ENCODE measurements around the gene M1AP.

The M1AP gene

DNA sequence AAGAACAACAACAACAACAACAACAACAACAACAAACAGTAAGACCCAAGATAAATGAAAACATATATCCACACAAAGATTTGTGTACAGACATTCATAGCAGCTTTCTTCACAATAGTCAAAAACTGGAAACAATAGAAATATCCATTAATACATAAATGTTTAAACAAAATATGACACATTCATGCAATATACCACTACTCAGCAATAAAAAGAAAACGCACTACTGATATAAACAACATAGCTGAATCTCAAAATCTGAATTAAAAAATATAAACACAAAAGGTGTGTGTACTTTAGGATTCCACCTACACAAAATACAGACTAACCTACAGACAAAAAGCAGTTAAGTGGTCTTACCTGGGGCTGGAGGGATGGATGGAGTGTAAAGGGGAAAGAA lies 51.5 kb downstream of the M1AP start:
- DNase-seq, result no peak

DNA sequence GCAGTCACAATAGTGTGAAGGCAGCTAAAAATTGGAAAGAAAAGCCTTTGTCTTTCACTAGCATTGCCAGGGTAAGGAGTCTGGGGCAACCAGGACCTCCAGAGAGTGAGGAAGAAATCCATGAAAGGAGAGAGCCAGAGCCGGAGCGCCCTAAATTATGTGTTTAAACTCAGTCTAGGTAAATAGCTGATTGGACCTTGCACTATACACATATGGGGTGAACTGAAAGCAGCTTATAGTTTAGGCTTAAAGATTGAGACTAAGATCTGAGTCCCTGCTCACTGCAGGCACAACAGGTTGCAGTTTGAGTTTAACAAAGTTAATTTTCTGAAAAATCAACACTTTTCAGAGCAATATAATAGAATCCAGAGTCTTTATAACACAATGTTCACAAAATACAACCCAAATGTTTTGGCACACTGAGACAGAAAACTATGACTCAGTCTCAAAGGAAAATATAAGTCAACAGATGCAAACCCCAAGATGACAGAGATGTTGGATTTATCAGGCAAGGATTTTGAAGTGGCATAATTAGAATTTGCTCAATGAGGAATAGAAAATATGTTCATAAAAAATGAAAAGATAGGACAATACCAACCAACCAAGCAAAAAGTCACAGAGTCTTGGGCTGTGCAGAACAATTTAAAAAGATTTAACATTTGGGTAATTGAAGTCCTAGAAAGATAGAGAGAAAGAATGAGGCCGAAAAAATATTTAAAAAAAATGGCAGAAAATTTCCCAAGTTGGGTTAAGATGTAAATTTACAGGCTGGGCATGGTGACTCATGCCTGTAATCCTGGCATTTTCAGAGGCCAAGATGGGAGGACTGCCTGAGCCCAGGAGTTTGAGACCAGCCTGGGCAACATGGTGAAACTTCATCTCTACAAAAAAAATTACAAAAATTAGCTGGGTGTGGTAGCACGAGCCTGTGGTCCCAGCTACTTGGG lies 54.0 kb downstream of the M1AP start:
- TF ChIP-seq GATA1 (IDR thresholded peaks at IDR 0.05; ENCODE audit: low read depth, low read length), result no peak
- no peak for TF ChIP-seq POLR2A (IDR thresholded peaks at IDR 0.05; ENCODE audit: low read length)
- DNase-seq, result no peak

More for the DNA sequence above, 51.5 kb downstream of the M1AP start:
- no peak for TF ChIP-seq POLR2A (IDR thresholded peaks at IDR 0.05; ENCODE audit: low read length)
- TF ChIP-seq GATA1 (IDR thresholded peaks at IDR 0.05; ENCODE audit: low read depth, low read length), result no peak

DNA sequence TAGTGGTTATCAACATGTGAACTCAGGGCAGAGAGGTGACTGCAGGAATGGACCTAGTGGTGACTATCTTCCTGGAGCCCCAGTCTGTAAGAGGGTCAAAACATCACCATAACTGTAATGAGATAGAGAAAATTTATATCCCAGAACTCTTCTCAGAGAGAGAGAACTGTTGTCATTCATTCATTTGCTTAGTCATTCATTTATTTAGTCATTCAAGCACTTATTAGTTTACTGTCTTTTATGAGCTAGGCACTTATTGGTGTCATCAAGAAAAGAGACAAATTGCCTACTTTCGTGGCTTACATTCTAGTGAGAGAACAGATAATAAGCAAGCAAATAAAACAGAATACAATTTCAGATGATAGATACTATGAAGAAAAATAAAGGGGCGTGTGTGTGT lies 59.5 kb downstream of the M1AP start:
- TF ChIP-seq POLR2A (IDR thresholded peaks at IDR 0.05; ENCODE audit: low read length) (no peak), GATA1 (IDR thresholded peaks at IDR 0.05; ENCODE audit: low read depth, low read length) (no peak)
- DNase-seq, result no peak

DNA sequence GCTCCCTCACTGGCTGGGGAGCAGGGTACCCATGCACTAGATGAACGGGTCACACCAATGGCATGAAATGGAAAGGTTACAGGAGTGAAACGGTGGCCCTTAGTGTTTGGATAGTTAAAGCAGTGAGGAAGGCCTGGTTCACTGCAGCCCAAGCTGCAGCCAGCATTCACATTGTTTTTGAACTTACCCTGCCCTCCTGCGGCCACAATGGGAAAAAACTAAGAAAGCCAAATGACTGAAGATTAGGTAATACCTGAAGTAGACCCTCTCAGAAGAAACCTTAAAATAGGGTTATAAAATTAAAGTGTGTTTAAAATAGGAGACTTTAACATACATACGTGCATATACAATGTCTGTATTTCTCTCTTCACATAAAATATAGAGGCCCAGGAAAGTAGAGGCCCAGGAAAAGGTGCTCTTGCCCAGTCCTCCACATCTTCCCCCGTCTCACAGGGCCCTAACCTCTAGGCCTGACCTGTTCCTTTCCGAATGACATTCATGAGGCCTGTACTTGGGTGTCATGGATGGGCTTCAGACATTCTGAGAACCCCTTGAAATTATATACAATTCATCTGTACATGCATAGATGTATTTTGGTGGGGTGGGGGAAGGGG lies 60.4 kb downstream of the M1AP start:
- TF ChIP-seq POLR2A (IDR thresholded peaks at IDR 0.05; ENCODE audit: low read length) (no peak), GATA1 (IDR thresholded peaks at IDR 0.05; ENCODE audit: low read depth, low read length) (no peak)
- peak; percentile 74 to 81 for DNase-seq

DNA sequence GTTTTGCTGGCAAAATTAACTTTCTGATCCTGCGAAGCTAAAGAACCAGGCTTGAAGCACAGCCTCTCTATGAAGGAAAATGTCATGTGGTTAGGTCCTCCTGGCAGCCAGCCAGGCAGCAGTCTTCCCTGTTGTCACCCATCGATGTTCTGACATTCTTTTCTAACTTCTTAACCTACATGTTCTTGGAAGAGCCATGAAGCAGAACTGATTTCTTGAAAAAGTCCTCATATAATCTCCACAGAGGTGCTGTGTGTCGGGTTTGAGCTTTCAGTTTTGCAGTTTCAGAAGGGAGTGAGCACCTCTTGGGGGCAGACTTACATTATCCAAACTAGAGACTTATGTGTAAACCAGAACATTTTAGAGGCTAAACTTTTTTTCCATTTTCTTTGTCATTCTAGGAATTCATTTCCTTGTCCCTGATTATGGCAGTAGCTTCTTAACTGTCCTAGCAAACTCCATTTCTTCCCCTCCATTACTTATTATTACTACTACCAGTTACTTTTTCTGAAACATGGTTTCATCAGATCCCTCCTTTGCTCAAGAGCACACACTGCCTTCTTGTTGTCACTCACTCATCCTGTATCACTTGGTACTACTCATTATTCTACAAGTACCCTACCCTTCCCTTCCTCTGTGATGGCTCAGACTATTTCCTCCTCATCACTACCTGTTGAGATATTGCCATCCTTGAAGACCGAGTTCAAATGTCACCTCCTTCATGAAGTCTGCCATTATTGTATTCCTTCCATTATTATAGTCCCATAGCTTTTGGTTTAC lies 62.5 kb downstream of the M1AP start:
- DNase-seq, result peak; percentile 12 to 34
- TF ChIP-seq GATA1 (IDR thresholded peaks at IDR 0.05; ENCODE audit: low read depth, low read length) (no peak), POLR2A (IDR thresholded peaks at IDR 0.05; ENCODE audit: low read length) (no peak)

DNA sequence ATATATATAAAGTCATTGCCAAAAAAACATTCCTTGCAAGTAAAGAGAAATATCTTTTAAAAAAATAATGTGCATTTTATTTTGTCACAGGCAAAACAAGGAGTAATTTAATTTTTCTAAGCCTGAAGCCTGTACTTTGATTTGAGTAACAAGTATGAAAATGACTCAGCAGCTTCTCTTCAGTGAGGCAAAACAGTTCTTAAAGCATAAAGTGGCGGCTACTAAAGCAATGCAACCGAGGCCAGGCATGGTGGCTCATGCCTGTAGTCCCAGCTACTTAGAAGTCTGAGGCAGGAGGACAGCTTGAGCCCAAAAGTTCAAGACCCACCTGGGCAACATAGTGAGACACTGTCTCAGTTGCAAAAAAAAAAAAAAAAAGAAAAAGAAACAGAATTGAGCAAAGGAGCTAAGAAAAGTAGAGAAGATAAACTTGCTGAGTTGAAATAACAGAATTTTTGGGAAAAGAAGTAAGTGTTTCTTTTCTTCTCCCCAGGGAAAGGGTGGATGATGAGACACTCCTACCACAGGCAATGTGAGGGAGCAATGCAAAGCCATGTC lies 64.0 kb downstream of the M1AP start:
- DNase-seq, result no peak
- TF ChIP-seq POLR2A (IDR thresholded peaks at IDR 0.05; ENCODE audit: low read length) (no peak), GATA1 (IDR thresholded peaks at IDR 0.05; ENCODE audit: low read depth, low read length) (no peak)

DNA sequence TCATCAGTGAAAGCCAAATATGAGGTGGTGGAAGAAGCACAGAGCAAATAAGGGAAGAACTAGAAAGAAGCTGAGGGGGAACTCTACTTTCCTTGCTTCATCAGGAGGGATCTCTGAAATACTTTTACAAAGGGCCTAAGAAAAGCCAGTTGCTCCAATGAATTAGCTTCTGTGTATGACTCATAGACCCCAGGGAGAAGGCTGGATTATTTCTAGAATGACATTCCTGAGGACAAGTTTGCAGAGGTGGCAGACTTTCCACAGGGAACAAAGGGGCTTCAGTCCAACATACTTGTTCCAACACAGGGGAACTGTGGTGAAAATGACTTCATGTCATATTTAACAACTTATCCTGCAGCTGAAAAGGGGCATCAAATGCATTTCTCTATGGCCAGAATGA lies 64.6 kb downstream of the M1AP start:
- DNase-seq, result no peak
- TF ChIP-seq POLR2A (IDR thresholded peaks at IDR 0.05; ENCODE audit: low read length) (no peak), GATA1 (IDR thresholded peaks at IDR 0.05; ENCODE audit: low read depth, low read length) (no peak)

DNA sequence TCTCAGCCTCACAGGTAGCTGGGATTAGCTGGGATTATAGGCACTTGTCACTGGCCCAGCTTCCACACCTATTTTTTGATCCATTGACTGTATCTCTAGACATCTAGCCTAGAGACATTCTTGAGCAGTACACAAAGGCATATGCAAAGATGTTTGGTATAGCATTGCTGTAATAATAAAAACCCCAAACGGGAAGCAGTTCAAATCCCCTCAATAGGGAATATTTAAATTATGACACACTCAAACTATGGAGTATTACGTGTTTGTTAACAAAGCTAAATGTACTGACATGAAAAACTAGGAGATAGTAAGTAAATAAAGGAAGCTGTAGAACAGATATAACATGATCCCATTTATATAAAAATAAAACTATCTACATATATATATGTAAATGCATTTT lies 65.9 kb downstream of the M1AP start:
- no peak for TF ChIP-seq GATA1 (IDR thresholded peaks at IDR 0.05; ENCODE audit: low read depth, low read length)
- no peak for TF ChIP-seq POLR2A (IDR thresholded peaks at IDR 0.05; ENCODE audit: low read length)
- no peak for DNase-seq

DNA sequence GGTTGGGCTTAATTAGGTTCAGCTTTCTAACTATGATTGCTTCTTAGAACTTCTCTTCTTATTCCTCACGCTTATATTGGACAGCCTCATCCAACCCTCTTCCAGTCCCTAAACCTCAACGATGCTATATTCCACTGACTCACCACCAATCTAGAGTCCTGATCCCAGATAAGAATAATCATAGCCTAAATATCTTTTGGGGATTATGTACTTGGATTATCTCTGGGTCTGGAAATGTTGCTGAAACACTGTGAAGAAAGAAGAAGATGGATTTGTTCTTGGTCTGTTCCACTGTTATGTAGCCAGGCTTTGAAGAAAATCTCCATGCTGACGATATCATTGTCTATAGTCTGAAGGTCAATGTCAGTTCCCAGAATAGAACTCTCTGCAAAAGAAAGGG lies 66.7 kb downstream of the M1AP start:
- TF ChIP-seq POLR2A (IDR thresholded peaks at IDR 0.05; ENCODE audit: low read length) (no peak), GATA1 (IDR thresholded peaks at IDR 0.05; ENCODE audit: low read depth, low read length) (no peak)
- no peak for DNase-seq

DNA sequence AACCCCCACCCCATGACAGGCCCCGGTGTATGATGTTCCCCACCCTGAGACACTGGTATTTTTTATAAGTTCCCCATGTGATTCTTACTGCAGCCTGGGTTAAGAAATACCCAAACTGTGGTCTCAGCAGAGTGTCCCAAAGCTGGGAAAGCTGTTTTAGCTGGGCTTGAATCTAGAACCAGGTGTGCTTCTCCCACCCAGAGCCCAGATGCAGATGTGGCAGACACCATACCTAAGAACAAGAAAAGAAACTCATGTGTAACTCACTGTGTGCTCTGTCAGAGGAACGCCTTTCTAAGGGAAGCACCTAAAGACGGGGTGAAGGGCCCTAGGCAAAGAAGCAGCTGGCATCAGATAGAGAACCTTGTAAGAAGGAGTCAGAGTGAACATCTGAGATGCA lies 69.7 kb downstream of the M1AP start:
- DNase-seq, result no peak
- TF ChIP-seq POLR2A (IDR thresholded peaks at IDR 0.05; ENCODE audit: low read length) (no peak), GATA1 (IDR thresholded peaks at IDR 0.05; ENCODE audit: low read depth, low read length) (no peak)

DNA sequence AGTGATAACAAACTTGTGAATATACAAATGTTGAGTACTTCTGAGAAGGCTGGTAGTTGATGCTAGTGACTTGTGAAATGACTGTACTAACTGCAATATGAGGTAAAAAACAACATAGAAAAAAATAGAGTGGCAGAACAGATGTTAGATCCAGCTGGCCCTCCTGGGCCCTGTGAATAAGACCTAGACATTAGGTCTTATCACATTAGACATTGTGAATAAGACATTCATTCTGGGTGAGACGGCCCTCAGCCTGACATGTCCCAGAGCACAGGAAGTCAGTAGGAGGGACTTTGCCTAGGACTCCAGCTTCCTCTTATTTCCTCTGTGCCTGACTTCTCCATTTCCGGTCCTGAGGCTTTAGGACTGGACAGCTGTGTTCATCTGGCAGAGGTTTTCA lies 70.7 kb downstream of the M1AP start:
- DNase-seq, result no peak
- TF ChIP-seq GATA1 (IDR thresholded peaks at IDR 0.05; ENCODE audit: low read depth, low read length), result no peak
- TF ChIP-seq POLR2A (IDR thresholded peaks at IDR 0.05; ENCODE audit: low read length), result no peak

DNA sequence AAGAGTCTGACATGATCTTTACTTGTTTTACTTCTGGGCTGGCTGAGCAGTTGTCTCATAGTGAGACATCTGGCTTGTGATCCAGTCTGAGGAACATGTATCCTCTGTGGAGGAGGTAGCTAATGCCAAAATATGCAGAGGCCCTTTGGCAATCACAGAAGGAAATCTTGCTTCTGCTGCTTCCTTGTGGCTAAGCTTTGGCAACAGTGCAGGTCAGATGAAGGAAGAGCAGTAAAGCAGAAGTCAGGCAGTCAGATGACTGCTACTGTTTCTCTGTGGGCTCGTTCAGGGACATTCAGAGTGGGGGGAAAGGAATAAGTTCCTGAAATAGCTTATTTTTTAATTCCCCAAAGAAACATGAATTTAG lies 71.3 kb downstream of the M1AP start:
- DNase-seq, result no peak
- TF ChIP-seq GATA1 (IDR thresholded peaks at IDR 0.05; ENCODE audit: low read depth, low read length) (no peak), POLR2A (IDR thresholded peaks at IDR 0.05; ENCODE audit: low read length) (no peak)

DNA sequence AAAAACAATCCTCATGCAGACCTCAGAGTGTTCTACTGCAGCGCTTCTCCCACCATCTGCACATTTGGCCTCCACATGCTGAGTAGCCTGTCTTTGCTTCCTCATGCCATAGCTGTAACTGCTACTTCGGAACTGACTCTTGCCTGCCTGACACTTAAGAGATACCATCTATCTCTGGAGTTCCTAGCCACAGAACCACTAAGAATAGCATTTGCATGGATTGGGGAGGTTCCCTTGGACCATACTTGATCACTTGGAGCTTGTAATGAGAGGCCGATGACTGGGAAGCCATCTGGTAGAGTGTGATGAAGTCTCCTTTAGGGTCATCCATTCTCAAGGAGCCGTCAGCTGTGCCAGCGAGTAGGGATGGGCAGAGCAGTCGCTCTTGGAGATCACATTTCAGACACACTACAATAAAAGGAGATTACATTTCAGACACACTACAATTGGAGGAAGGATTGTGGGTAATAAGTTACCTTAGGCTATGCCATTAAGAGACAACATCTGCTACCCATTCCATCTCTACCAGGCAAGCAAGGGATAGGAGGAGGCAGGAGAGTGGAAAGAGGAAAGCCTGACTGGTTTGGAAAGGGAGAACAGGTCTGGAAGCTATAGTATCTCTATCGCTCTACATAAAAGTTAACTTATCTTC lies 71.8 kb downstream of the M1AP start:
- DNase-seq, result no peak

More for the DNA sequence above, 71.8 kb downstream of the M1AP start:
- TF ChIP-seq GATA1 (IDR thresholded peaks at IDR 0.05; ENCODE audit: low read depth, low read length) (no peak), POLR2A (IDR thresholded peaks at IDR 0.05; ENCODE audit: low read length) (no peak)
